HPDE6-E6E7 (cell line): ENCODE data around the gene PRPF6.
"Not testable (repeated sequence)": the region's sequence is repeated elsewhere in the genome, so short reads cannot be mapped to it uniquely, and the experiment has no call there.

Source experiments
- DNase-seq: peaks from one replicate; pipeline ENCODE4 v3.0.0; 2011; ENCODE audit warnings: missing footprints; ENCODE audit errors: extremely low spot score

Gene PRPF6

DNA sequence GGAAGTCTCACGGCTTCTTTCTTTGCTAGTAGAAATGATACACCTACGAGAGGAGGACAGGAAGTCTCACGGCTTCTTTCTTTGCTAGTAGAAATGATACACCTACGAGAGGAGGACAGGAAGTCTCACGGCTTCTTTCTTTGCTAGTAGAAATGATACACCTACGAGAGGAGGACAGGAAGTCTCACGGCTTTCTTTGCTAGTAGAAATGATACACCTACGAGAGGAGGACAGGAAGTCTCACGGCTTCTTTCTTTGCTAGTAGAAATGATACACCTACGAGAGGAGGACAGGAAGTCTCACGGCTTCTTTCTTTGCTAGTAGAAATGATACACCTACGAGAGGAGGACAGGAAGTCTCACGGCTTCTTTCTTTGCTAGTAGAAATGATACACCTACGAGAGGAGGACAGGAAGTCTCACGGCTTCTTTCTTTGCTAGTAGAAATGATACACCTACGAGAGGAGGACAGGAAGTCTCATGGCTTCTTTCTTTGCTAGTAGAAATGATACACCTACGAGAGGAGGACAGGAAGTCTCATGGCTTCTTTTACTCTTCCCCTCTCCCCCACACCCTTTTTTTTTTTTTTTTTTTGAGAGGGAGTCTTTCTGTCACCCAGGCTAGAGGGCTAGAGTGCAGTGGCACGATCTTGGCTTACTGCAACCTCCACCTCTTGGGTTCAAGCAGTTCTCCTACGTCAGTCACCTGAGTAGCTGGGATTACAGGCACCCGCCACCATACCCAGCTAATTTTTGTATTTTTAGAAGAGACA is 31.6 kb downstream of the PRPF6 start:
- not testable (repeated sequence) for DNase-seq

DNA sequence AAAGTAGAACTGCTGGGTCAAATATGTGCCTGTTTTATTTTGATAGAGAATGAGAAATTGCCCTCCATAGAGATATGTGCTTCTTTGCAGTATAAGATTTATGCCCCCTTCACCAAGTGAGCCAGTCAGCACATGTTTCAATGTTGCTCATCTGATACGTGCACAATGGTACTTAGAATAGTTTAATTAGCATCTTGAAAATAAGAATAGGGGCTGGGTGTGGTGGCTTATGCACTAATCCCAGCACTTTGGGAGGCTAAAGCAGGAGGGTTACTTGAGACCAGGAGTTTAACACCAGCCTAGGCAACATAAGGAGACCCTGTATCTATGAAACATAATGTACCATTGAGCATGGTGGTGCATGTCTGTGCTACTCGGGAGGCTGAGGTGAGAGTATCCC is 34.7 kb downstream of the PRPF6 start:
- DNase-seq, result no peak

- DNase-seq, result no peak
Measured at GRCh38 chr20:64021124-64021975, 40.4 kb downstream of the PRPF6 start.

DNA sequence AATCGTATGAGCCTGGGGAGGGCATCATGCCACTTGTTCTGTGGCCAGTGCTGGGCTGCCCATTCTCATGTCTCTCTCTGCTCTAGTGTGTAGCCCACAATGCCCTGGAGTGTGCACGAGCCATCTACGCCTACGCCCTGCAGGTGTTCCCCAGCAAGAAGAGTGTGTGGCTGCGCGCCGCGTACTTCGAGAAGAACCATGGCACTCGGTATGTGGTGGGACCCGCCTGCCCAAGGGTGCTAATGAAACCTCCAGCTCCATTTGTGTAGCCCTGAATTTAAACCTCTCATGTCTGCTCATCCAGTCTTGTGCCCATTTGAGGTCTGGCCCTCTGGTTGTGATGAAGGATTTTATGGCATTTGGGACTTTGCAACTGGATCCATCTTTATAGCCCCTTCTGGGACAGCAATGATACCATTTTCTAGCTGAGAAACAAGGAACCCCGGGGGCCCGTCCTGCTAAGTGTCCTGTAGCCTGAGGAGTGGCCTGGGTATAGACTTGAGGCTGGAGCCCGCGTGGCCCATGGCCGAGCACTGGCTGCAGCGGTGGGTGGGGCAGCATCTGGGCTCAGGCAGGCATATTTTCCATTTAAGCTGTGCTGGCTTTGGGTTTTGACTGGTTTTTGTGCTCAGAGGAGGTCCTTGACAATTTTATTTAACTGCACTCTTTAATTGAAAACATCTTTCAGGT is 41.9 kb downstream of the PRPF6 start:
- DNase-seq, result no peak

DNA sequence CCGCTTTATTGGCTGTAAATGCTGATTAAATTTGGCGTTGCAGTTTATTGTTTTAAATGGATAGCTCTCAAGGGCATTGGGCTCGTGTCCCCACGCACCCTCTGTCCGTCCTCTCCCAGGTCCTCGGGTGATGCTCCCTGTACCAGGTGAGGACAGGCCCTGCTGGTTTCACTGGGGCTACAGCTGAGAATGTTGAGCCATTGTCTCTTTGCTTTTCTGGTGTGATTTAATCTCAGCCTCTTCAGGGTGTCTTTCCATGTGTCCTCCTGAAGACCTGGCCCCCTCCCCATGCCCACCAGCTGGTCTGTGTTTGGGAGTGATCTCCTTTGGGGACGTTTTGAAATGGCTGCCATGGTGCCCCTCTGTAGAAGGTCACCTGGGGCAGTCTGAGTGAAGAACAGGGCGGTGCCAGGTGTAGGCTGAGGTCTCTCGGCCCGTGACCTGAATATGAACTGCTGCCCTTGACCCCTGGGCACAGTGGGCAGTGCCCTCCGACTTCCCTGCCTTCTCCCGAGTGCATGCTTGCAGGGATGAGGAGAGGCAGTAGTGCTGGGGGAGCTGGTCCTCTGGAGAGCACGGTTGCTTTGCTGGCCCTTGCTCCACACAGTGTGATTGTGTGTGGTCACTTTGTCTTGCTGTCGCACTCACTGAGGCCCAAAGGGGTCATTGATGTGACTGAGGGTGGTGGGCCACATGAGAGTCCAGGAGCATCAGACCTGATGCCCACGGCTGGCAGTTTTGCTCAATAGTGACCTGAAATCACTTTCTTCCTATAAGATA is 42.6 kb downstream of the PRPF6 start:
- DNase-seq, result no peak

DNA sequence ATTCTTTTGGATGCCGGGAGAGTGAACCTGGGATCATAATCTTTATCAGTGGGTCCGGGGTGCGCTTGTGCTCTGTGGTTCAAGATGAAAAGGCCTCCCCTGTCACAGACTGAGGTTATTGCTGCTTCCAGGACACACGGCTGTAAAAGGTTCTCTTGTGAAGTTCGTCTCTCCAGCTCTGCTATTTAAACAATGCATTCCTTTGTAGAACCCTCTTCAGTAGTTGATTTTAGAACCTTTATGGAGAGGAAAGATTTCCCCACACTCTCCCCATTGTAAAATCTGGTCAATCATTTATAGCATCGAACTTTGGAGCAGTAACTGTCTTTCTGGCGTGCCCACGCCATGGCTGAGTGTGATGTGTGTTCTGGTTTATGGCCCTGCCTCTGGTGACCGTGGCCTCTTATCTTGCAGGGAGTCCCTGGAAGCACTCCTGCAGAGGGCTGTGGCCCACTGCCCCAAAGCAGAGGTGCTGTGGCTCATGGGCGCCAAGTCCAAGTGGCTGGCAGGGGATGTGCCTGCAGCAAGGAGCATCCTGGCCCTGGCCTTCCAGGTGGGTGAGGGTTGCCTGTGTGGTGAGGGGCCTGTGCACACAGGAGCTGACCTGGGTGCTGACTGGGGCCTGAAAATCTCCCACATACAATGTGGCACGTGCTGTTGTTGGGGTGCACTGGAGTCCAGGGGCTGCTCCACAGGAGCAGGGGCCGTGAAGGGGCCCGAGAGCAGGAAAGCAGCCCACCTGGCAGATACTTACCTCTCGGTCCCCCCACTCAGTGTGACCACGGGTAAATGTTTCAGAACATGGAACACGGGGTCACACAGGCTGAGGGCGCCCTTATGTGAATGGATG is 43.4 kb downstream of the PRPF6 start:
- no peak for DNase-seq

GRCh38 chr20:64025101-64025825 is 44.3 kb downstream of the PRPF6 start:
- no peak for DNase-seq

GRCh38 chr20:64025826-64026412 is 45.0 kb downstream of the PRPF6 start:
- no peak for DNase-seq

- DNase-seq, result no peak
Measured at GRCh38 chr20:64027981-64028685, 47.2 kb downstream of the PRPF6 start.

- DNase-seq, result no peak
Measured at GRCh38 chr20:64029293-64030117, 48.6 kb downstream of the PRPF6 start.

DNA sequence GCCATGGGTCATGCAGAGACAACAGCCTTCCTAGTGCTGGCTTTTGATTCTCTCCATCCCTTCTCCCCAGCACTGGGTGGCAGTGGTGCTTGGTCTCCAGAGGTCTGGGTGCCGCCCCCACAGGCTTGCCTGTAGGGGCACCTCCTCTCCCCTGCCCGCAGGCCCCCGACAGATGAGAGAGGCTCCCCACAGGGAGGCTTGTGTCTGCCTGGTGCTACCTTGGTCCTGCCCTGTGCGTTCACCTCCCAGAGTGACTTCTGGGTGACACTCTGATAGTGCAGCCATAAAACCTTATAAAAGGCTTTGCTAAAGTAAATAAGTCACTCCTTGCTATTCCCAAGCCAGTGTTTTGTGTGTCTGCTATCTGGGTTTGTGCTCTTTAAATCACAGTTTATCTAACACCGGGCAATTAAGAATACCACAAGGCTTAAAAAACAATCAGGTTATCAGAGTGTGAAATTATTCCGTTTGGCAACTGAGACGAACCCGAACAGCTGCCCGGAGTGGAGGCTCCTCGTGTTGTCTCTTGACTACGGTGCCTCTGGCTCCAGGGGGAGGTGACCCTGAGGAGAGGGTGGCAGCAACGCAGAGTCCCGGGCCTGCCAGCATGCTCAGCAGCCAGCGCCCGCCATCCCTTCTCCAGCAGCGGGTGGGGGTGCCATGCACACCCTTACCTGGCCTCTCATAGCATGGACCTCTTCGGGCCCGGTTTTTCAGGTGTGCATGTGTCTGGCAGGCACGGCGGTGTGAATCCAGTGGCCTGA is 49.6 kb downstream of the PRPF6 start:
- no peak for DNase-seq

GRCh38 chr20:64031822-64032314 is 50.9 kb downstream of the PRPF6 start:
- no peak for DNase-seq

DNA sequence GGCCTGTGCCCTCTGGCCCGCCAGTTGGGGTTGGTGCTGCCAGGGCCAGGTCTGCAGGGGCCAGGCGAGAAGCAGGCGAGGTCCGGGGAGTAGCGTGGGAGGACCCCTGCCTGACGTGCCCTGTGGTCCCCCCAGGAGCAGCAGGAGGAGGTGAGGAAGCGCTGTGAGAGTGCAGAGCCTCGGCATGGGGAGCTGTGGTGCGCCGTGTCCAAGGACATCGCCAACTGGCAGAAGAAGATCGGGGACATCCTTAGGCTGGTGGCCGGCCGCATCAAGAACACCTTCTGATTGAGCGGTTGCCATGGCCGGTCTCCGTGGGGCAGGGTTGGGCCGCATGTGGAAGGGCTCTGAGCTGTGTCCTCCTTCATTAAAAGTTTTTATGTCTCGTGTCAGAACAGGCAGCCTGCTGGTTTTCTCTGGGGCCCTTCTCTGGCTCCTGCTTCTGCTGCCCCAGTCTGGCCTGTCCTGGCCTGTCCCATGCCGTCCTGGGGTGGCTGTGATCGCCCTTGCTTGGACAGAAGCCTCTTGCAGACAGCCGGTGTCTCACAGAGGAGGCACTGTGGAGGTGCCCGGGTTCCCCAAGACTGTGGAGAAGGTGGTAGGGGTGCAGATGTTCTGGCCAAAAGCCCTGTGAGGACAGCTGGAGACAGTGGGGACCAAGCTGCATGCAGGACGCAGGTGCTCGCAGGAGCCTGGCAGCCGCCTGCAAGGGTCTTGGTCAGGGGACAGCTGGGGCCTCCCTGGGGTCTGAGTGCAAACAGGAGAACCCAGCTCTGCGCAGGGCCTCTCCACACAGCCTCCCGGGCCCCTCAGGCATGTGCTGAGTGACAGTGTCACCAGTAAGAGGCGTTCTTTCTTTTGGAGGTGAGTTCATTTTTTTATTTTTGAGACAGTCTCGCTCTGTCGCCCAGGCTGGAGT is 52.0 kb downstream of the PRPF6 start:
- no peak for DNase-seq

DNA sequence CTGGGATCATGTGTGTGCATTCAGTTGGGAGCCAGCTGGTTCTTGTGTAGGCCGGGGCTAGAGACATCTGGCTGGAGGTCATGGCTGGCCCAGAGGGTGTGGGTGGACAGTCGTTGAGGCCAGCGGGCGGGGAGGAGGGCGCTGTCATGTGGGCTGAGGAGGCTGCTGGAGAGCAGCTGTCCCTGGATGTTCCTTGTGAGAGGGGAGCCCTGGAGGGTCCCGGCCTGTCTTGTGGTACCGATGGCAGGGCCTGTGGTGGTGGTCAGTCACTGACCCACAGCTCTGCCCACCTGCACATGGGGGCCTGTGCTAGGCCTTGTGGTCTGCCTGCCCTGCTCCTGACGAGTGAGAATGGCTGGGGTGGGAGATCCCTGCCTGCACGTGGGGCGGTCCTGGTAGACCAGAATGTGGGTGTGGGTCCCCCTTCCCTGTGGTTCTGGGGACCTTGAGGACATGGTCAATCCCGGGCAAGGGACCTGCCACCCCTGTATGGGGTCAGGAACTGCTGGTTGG is 53.1 kb downstream of the PRPF6 start:
- DNase-seq, result no peak

DNA sequence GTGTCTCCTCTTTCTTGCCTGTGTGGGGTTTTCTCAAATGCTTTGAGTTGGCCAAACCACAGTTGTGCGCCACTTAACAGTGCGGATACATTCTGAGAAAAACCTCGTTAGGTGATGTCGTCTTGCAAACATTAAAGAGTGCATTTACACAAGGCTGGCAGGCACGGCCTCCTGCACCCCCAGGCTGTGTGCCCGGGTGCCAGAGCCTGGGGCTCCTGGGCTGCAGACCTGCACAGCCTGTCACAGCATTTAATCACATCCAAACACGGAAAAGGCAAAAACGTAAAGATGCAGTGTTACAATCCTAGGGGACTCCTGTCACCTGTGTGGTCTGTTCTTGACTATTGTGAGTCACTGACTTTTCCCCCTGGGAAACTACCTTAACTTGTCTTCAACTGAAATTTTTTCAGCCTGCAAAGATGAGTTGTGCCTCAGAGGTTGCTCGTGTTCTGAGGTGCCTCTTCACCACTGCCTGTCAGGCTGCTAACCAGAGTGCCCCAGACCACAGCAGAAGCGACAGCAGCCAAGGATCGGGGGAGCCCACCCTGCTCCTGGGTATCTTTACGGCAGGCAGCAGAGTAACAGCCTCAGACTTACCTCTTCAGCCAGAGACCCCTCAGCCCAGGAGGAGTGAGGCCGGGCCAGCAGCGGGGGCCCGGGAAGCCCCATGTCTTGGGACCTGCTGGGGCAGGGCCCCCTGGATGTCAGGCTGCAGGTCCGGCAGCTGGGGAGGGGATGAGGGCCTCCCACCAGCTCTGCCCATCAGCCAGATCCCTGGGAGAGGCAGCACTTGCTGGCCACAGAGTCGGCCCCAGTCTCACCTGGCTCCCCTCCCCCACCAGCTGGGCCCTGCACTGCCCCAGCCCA is 54.4 kb downstream of the PRPF6 start:
- no peak for DNase-seq
